ENCODE measurements around the gene TRAK1.
A peak's percentile ranks its signal among the peaks of the same experiment; 100 is the strongest.
"Not testable (repeated sequence)": the region's sequence is repeated elsewhere in the genome, so short reads cannot be mapped to it uniquely, and the experiment has no call there.

TRAK1 gene

DNA sequence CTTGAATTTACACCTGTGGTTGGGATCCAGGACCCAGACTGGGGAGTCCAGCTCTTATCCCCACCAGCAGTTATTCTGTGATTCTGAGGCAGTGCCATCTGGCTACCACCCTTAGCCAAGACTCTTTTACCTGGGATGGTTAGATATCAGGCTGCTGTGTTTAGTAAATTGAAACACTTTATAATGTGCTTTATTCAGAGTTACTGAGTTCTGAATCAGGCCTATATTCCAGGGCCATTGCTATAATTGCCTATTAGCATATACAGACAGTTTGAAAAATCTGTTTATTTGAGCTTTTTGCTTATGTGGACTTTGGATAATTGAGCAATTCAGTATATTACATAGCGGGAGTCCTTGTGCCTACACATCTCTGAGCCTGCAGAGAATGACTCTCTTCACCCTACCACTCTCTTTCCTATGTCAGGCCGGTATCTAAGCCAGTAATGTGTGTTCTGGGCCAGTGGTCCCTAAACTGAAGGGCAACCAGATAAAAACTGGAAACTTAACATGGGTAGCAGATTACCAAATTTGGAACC is 45.4 kb upstream of the TRAK1 start:
- Histone ChIP-seq H3K4me1 (ENCODE audit: low read length) (peaks cover 52% of the 10 kb centered on the region), H3K27me3 (ENCODE audit: low read depth, low read length) (no peaks in the 10 kb centered on the region), H4K20me1 (ENCODE audit: insufficient read depth, low read length) (peaks cover 95% of the 10 kb centered on the region), H3K9ac (ENCODE audit: low read length) (no peak overlapping the region), H3K36me3 (replicated peaks; ENCODE audit: low read depth, low read length) (no peaks in the 10 kb centered on the region), H3K9me3 (ENCODE audit: insufficient read depth, low read length) (no peaks in the 10 kb centered on the region), H3K79me2 (ENCODE audit: low read length) (peaks cover 99% of the 10 kb centered on the region), H3K27ac (ENCODE audit: low read length) (no peak overlapping the region), H3K4me2 (ENCODE audit: low read length) (no peak overlapping the region), H3K4me3 (ENCODE audit: low read length) (no peak overlapping the region), H2AFZ (ENCODE audit: low read depth, low read length) (no peak overlapping the region)
- TF ChIP-seq, protein P1, sequence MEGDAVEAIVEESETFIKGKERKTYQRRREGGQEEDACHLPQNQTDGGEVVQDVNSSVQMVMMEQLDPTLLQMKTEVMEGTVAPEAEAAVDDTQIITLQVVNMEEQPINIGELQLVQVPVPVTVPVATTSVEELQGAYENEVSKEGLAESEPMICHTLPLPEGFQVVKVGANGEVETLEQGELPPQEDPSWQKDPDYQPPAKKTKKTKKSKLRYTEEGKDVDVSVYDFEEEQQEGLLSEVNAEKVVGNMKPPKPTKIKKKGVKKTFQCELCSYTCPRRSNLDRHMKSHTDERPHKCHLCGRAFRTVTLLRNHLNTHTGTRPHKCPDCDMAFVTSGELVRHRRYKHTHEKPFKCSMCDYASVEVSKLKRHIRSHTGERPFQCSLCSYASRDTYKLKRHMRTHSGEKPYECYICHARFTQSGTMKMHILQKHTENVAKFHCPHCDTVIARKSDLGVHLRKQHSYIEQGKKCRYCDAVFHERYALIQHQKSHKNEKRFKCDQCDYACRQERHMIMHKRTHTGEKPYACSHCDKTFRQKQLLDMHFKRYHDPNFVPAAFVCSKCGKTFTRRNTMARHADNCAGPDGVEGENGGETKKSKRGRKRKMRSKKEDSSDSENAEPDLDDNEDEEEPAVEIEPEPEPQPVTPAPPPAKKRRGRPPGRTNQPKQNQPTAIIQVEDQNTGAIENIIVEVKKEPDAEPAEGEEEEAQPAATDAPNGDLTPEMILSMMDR (IDR thresholded peaks at IDR 0.05; ENCODE audit: low read depth, low read length) = no peak
- no peak for TF ChIP-seq EZH2phosphoT487 (IDR thresholded peaks at IDR 0.05; ENCODE audit: low read depth)

DNA sequence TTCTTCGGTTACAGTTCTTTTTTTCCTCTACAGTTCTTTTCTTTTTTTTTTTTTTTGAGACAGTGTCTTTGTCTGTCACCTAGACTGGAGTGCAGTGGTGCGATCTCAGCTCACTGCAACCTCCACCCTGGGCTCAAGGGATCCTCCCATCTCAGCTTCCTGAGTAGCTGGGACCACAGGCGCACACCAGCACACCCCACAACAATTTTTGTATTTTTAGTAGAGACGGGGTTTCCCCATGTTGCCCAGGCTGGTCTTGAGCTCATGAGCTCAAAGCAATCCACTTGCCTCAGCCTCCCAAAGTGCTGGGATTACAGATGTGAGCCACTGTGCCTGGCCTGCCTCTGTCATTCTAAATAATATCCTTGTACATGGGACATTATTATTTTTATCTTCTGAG is 42.6 kb upstream of the TRAK1 start:
- Histone ChIP-seq H3K79me2 (ENCODE audit: low read length) (peaks cover 98% of the 10 kb centered on the region), H3K27ac (ENCODE audit: low read length) (peak overlapping the region; percentile 14; the same call in 1 of the 2 replicates), H4K20me1 (ENCODE audit: insufficient read depth, low read length) (peaks cover 95% of the 10 kb centered on the region), H3K4me1 (ENCODE audit: low read length) (peaks cover 70% of the 10 kb centered on the region), H3K4me2 (ENCODE audit: low read length) (peak overlapping the region; percentile 52)
- not testable (repeated sequence) for H3K9me3 ChIP-seq (ENCODE audit: insufficient read depth, low read length); H3K36me3 ChIP-seq (replicated peaks; ENCODE audit: low read depth, low read length); H3K9ac ChIP-seq (ENCODE audit: low read length); H3K27me3 ChIP-seq (ENCODE audit: low read depth, low read length); H3K4me3 ChIP-seq (ENCODE audit: low read length); H2AFZ ChIP-seq (ENCODE audit: low read depth, low read length)

DNA sequence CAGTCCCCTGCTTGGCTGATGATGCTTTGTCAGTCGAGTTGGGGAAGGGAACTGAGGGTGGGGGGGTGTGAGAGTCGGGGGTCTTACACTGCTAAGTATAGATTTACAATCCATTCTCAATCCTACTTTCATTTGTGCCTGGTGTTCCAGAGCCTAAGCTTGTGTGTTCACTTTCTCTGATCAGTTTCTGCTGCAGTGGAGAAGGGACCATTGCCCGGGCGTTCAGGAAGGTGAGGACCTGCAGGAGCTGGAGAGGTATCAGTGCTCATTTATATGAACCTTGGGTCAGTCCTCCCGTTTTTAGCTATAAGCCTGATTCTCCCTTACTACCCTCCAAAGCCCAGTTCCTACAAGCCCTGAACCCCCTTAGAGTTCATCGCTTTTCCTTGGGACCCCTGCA is 41.0 kb upstream of the TRAK1 start:
- H3K4me2 ChIP-seq (ENCODE audit: low read length) = no peak overlapping the region
- H4K20me1 ChIP-seq (ENCODE audit: insufficient read depth, low read length) = peaks cover 95% of the 10 kb centered on the region
- H3K9me3 ChIP-seq (ENCODE audit: insufficient read depth, low read length) = no peaks in the 10 kb centered on the region
- no peak overlapping the region for H3K27ac ChIP-seq (ENCODE audit: low read length)
- peaks cover 99% of the 10 kb centered on the region for H3K79me2 ChIP-seq (ENCODE audit: low read length)
- TF ChIP-seq, protein P1 (IDR thresholded peaks at IDR 0.05; ENCODE audit: low read depth, low read length) = no peak
- TF ChIP-seq EZH2phosphoT487 (IDR thresholded peaks at IDR 0.05; ENCODE audit: low read depth) = no peak
- H3K36me3 ChIP-seq (replicated peaks; ENCODE audit: low read depth, low read length) = no peaks in the 10 kb centered on the region
- no peaks in the 10 kb centered on the region for H3K27me3 ChIP-seq (ENCODE audit: low read depth, low read length)
- no peak overlapping the region for H3K4me3 ChIP-seq (ENCODE audit: low read length)
- H2AFZ ChIP-seq (ENCODE audit: low read depth, low read length) = no peak overlapping the region
- no peak overlapping the region for H3K9ac ChIP-seq (ENCODE audit: low read length)
- peaks cover 57% of the 10 kb centered on the region for H3K4me1 ChIP-seq (ENCODE audit: low read length)

DNA sequence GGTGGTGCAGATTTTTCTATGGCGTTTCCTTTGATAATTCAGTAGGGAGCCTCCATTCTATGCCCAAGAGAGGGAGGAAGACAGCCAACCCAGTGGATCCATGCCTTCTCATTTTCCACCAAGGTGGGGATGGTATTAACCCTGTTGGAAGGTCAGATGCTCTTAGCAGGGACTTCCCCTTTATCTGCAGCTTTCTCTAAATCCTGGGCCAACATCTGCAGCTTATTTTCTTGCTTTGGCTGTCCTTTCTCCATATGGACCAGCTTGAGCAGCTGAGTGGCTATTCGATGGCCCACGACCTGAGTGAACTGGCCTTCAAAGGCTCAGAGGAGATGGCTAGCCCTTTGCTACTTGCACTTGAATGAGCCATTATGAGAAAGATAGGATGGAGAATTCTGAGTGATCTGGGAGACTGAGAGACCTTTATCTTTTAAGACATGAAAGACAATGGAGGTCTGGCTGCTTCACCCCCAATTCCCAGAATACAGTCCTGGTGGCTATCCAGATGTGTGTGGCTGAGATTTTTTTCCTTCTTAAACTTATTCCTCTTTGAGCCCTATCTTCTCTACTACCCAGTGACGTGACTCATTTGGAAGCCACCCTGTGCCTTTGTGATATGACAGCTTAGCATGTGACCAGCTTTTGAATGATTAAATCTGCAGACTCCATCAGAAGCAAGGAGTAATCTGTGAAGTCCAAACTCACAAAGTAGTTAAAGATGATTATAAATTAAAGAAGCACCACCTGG is 39.6 kb upstream of the TRAK1 start:
- Histone ChIP-seq H3K9me3 (ENCODE audit: insufficient read depth, low read length) (no peaks in the 10 kb centered on the region), H3K27ac (ENCODE audit: low read length) (no peak overlapping the region), H3K79me2 (ENCODE audit: low read length) (peaks cover 99% of the 10 kb centered on the region), H3K4me3 (ENCODE audit: low read length) (no peak overlapping the region), H3K9ac (ENCODE audit: low read length) (no peak overlapping the region), H4K20me1 (ENCODE audit: insufficient read depth, low read length) (peaks cover 94% of the 10 kb centered on the region), H2AFZ (ENCODE audit: low read depth, low read length) (no peak overlapping the region), H3K36me3 (replicated peaks; ENCODE audit: low read depth, low read length) (peaks cover 6% of the 10 kb centered on the region), H3K27me3 (ENCODE audit: low read depth, low read length) (no peaks in the 10 kb centered on the region), H3K4me1 (ENCODE audit: low read length) (peaks cover 46% of the 10 kb centered on the region), H3K4me2 (ENCODE audit: low read length) (peak overlapping the region; percentile 18)
- TF ChIP-seq, protein P1 (IDR thresholded peaks at IDR 0.05; ENCODE audit: low read depth, low read length) = no peak
- TF ChIP-seq EZH2phosphoT487 (IDR thresholded peaks at IDR 0.05; ENCODE audit: low read depth) = no peak

Data from OCI-LY3 (cell line).